HG03139 (cell line): ENCODE data around the gene ASPHD1.
"Not testable (repeated sequence)": the region's sequence is repeated elsewhere in the genome, so short reads cannot be mapped to it uniquely, and the experiment has no call there.

Experiments
- ATAC-seq: cut with Tn5 transposase; IDR thresholded peaks from one replicate; pipeline ENCODE4 v1.9.1; 2021; ENCODE audit not compliant: unreplicated experiment

Gene ASPHD1

DNA sequence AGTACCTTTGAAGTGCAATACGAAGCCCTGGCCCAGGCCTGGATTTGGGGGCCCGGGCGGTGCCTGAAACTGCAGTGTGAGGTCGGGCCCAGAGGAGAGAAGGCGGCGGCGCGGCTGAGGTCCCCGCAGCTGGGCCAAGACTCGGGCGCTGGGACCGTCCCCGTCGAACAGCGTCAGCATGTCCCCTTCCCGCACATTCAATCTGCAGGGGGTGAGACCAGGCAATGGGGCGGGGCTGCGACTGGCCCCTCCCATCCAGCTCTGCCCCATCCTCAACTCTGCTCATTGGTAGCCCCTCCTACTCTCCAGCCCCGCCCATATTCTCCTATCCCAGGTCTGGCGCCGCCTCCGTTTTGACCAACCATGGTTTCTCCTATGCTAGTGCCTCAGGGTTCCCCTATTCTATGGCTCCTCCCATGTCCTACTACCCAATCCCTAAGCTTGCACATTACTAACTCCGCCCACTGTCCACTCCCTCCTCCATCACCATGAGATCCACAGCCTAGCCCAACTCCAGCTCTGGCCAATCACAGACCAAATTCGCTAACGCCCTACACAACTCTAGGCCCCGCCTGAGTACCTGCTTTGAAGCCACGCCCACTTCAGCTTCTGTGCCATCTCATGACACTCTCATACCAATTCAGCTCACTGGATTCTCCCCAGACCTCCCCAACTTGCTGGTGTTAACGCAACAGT lies 22.9 kb upstream of the ASPHD1 start:
- ATAC-seq, result no peak

DNA sequence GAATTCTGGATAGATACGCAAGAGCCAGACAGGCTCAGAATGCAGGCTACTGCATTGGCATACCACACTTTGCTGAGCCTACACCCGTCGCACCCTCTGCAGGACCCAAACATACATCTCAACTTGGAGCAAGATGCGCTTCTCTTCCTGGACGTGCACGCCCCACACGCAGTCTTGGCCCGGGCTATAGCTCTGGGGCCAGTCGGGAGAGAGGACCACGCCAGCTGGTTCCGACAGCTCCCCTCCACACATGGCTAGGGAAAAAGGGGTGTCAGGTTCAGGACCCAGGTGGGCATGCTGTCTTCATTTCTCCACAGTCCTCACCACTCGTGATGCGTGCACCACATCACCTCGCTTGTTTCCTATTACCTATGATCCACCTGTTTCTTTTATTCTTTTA lies 22.1 kb upstream of the ASPHD1 start:
- ATAC-seq, result no peak

DNA sequence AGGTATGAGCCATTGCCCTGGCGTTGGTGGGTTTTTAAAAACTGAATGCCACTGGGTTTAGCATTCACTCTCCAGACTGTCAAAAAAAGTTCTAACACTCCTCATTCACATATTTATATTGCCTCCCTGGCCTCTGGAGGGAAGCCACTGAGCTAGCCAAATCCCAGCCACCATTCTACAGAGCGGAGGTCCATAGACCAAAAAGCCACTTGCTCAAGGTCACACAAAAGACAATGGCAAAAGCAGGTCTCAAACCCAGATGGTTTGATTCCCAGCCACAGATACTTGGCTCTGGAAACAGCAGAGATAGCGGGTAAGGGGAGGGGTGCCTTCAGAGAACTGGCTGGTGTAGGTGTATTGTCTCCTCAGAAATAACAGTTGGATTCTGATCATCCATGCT lies 19.2 kb upstream of the ASPHD1 start:
- ATAC-seq, result no peak

DNA sequence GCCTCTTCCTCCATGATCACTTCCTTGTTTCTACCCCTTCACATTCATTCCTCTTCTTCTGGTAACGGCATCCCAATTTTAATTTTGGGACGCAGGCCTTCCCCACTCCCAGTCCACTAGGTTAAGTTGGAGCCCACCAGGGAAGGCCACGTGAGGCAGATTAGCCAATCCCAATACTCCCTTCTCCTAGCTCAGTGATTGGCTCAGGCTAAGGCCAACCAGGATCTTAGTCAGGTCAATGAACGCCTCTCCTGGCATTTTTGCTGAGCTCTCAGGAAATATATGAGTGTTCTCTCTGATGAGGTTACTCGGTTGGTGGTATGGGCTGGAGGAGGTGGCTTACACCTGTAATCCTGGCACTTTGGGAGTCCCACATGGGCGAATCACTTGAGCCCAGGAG lies 16.3 kb upstream of the ASPHD1 start:
- no peak for ATAC-seq

DNA sequence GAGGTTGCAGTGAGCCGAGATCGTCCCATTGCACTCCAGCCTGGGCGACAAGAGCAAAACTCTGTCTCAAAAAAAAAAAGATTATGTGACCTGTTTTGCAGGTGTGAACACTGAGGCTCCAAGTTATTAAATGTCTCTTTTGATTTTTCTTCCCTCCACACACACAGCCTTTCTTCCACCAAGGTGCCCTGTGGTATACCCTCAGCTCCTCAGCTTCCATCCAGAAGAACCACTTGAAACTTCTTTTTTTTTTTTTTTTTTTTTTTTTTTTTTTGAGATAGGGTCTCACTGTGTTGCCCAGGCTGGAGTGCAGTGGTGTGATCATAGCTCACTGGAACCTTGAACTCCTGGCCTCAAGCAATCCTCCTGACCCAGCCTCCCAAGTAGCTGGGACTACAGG lies 10.9 kb upstream of the ASPHD1 start:
- ATAC-seq, result not testable (repeated sequence)

DNA sequence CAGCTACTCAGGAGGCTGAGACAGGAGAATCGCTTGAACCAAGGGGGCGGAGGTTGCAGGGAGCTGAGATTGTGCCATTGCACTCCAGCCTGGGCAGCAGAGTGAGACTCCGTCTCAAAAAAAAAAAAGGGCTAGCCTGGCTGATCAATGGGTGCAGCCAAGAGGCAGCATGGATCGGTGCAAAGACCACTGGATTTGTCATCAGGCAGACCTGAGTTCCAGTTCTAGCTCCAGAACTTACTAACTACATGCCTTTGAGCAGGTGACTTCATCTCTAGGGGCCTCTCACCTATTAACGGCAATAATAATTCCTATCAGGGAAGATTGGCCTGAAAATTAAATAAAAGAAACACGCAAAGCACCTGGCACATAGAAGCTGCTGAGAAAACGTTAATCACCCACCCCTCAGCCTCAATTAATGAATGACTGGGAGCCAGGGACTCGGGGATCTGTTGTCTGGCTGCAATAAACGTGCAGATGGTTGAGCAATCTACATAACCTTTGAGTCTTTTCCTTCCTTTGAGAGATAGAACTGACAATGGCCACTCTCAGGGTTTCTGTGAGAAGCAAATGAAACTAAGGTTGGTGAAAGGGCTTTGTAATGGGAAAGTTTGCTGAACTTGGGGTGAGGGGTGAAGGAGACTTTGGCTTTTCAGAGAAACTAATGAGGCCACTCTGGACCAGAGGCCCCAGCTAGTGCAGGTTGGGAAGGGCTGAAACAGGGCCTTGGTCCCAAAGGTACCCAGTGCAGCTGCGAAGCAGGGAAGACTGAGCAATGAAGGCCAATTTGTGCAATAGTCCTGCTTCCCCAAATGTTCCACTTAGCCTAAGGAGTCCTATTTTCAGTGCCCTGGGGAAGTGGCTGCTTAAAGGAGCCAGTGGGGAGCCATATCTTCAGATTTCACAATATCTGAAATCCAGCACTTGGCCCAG lies 8.5 kb upstream of the ASPHD1 start:
- ATAC-seq, result no peak

DNA sequence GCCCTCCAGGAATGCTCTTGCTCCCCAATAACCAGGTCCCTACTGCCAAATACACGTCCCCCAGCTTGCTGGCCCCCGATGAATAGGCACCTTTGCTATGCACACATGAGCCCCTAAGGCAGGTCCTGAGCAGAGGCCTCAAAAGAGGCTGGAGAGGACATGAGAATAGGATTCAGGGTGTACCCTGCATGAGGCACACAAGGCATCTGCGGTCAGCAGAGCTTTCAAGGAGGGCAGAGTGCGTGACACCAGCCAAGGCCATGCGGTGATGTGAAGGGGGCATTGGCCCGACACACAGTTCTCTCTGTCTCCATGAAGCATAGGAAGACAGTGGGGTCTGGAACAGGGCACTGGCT lies 7.9 kb upstream of the ASPHD1 start:
- ATAC-seq, result no peak

DNA sequence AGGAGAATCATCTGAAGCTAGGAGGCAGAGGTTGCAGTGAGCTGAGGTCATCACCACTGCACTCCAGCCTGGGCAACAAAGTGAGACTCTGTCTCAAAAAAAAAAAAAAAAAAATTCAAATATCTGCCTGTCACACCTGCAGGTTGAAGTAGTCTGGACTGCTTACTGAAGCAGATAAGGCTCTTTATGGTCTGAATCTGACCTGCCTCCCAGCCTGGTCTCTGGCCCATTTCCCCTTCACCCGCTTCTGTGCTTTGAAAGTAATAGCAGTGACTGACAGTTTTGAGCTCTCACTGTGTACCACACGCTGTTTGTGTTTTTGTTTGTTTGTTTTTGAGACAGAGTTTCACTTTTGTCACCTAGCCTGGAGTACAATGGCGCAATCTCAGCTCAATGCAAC lies 6.7 kb upstream of the ASPHD1 start:
- no peak for ATAC-seq

DNA sequence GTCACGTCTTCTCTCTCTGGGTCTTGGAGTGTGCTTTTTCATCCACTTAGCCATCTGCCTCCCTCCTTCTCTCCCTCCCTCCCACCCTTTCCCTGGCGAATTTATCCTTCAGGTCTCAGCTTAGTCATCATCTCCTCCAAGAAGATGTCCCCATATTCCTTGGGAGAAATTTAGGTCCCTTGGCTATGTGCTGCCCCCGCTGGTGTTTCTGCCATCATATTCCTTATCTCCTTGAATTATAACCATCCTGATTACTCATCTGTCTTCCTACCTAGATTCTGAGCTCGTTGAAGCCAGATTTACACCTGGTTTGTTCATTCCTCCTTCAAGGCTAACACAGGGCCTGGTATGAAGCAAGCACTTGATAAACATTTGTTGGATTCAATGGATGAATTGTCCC lies 5.9 kb upstream of the ASPHD1 start:
- no peak for ATAC-seq

DNA sequence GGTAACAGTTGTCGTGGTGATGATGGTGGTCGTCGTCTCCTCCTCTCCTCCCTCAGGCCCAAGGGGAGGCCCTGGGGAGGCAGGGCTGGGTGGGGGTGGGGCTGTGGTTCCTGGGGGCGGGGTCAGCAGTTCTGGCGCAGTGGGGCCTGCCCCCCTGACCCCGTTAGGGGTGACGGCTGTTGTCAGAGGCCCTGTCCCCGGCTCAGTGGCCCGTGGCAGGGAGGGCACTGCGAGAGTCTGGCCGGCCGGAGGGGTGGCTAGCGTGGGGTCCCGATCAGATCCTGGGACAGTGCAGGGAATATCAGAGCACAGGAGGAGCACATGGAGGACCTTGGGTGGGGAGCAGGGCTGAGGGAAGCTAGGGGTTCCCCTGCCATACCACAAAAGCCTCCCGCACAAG lies 3.4 kb upstream of the ASPHD1 start:
- ATAC-seq, result no peak

DNA sequence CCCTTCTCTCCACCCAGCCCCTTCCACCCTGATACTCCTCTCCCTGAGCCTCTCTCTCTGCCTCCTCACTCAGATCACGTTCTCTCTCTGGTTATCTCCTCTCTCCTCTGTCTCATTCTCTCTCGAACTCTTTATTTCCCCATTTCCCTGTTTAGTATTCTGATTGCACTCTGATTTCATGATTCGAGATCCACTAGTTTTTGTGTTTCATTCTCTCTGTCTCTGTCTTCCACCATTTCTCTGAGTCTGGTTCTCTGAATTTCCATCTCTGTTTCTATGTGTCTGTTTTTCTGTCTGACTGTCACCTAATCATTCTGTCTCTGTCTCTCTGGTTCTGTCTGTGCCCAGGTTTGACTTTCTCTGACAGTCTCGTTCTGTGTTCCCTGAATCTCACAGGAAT lies 3.0 kb upstream of the ASPHD1 start:
- ATAC-seq, result no peak

DNA sequence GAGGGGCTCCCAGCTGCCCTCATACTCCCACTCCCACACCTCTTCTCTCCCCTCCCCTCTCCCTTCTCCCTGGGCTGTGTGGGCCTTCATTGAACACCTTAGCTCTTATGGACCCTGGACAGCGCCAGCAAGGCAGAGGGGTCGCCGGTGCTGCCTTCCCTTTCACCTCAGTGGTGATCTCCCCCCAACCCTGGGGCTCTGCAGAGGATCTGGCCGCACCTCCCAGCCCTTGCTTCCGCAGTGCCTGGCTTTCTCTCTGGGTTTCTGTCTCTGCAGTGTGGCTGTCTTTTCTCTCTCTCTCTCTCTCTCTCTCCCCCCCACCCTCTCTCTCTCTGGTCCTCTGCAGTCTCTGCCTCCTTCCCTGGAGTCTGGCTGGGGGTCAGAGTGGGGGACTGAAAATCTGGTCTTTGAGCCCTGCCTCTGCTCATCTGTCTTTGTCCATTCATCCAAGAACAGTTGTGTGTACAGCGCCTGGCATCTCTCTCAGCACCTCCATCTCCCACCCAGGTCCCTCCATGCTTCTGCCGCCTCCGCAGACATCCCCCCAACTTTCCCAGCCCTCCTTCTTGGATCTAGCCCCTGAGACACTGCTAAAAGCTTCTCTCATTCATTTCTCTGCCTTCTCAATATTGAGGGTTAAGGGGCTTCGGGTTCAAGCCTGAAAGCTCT lies 2.0 kb upstream of the ASPHD1 start:
- ATAC-seq, result no peak

DNA sequence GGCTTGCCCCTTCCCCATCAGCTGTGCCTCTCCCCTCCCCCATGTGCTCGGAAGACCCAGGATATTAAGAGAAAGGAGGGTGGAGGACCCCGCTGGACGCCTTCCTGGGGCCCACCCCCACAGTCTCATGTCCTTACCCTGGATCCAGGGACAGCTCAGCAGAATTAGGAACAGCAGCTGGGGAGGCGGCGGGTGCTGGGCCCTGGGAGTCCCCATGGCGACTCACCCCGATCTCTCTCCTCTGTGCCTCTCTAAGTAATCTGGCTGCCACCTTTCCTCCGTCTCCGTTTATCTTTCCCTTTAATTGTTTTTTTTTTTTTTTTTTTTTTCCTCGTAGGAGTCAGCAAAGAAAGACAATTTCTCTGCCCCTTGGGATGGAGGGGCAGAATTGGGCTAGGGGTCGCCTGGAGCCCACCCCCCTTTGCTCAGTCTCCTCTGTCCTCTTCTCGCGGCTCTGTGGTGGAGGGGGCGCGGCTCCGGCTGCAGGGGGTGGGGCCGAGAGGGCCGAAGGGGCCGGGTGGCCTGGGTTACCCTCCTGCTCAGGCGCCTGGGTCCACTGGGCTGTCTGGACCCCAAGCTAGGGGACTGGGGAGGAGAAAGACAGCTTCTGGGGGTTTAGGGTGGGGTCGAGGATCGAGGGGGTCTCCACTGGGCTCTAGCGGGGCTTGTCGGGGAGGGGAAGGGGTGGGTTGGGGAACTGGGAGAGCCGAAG lies 1.3 kb upstream of the ASPHD1 start:
- ATAC-seq, result no peak

DNA sequence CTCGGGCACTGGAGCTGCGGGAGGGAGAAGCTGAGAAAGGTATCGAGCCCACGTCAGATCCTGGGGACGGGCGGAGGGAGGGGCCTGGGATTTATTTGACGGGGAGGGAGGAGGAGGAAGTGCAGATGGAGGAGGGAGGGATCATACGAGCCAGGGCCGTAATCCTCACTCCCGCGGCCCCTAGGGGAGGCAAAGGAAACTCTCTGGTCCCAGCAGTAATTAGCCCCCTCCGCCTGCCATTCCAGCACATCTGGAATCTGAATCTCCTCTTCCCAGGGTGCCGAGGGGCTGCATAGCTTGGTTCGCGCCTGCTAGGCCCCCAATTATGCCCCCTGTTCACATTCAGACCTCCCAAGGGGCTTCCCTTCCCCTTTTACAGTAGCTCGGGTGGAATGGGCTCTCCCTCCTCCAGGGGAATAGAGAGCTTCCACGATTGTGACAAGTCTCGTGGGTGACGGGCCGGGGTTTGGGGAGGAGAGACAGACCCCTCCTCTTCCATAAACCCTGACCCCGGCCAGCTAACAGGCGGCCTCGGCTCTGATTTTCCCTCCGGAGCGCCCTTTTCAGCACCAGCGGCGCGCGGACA lies 679 bp upstream of the ASPHD1 start, which contains the start of gene SEZ6L2:
Gene SEZ6L2, minus strand, starts transcription at position 35 of the 586 bp plus-strand sequence. CDS start 531 bp downstream, outside the sequence.
- ATAC-seq, result no peak

DNA sequence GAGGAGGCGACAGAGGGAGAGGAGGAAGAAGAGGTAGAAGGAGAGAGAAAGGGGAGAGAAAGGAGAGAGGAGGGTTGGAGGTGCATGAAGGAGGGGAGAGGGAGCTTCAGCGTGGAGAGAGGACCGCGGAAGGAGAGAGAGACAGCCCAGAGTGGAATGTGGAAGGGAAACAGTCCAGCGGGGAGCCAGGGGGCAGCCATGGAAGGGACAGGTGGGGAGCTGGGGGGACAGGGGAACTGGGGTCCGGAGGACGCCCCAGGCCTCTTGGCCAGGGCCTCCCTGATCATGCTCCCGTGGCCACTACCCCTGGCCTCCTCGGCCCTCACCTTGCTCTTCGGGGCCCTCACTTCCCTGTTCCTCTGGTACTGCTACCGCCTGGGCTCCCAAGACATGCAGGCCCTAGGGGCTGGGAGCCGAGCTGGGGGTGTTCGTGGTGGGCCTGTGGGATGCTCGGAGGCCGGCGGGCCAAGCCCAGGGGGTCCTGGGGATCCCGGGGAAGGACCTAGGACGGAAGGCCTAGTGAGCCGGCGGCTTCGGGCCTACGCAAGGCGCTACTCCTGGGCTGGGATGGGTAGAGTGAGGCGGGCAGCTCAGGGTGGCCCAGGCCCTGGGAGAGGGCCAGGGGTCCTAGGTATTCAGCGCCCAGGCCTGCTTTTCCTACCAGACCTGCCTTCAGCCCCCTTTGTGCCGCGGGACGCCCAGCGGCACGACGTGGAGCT lies 759 bp downstream of the ASPHD1 start:
- ATAC-seq, result no peak

DNA sequence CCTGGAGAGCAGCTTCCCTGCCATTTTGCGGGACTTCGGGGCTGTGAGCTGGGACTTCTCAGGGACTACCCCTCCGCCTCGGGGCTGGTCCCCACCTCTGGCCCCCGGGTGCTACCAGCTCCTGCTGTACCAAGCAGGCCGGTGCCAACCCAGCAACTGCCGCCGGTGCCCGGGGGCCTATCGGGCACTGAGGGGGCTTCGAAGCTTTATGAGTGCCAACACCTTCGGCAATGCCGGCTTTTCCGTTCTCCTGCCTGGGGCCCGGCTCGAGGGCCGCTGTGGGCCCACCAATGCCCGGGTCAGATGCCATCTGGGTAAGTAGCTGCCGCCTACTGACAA lies 1.3 kb downstream of the ASPHD1 start:
- no peak for ATAC-seq

DNA sequence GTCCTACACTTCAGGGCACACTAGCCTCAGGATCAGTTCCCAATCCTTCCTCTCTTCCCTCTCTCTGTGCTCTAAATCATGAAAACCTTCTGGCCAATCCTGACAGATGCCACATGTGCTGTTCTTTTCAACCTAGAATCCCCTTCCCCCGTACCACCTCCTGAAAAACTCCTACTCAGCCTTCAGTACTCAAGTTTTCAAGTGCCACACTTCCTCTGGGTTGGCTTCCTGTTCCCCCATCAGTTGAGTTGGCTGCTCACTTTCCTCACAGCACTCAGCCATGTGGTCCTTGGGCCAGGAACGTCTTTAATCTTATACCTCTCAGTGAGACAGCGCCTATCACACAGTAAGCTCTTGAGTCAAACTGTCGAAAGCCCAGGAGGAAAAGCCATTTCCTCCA lies 3.3 kb downstream of the ASPHD1 start:
- ATAC-seq, result no peak

DNA sequence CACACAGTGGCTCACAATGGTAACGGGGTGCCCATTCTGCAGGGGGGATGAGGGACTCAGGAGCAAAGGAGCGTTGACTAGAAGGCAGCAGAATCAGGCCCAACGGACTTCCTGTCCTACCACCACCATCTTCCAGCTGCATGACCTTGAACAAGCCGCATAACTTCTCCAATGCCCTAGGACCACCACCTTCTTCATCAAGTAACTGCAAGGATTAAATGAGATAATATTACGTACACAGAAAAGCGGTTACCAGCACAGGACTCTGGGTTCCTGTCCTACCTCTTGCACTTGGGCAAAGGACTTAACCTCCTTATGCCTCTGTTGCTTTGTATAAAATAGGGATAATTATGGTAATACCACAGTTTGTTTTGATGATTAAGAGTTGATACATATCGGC lies 4.7 kb downstream of the ASPHD1 start:
- ATAC-seq, result no peak

DNA sequence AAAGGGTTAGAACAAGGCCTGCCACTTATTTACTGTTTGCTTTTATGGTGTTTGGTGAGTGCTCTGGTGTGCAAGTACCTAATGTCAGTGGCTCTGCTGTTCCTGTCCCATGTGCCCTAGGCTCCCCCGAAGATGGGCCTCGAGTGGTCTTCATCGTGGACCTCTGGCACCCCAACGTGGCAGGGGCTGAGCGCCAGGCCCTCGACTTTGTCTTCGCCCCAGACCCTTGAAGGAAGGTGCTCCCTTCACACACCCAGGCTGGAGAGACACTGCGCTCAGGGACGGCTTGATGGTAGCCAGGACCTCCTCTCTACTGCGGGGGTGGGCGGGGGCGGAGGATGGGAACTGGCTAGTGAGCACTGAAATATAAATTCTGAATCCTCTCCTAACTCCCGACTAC lies 5.4 kb downstream of the ASPHD1 start:
- no peak for ATAC-seq

DNA sequence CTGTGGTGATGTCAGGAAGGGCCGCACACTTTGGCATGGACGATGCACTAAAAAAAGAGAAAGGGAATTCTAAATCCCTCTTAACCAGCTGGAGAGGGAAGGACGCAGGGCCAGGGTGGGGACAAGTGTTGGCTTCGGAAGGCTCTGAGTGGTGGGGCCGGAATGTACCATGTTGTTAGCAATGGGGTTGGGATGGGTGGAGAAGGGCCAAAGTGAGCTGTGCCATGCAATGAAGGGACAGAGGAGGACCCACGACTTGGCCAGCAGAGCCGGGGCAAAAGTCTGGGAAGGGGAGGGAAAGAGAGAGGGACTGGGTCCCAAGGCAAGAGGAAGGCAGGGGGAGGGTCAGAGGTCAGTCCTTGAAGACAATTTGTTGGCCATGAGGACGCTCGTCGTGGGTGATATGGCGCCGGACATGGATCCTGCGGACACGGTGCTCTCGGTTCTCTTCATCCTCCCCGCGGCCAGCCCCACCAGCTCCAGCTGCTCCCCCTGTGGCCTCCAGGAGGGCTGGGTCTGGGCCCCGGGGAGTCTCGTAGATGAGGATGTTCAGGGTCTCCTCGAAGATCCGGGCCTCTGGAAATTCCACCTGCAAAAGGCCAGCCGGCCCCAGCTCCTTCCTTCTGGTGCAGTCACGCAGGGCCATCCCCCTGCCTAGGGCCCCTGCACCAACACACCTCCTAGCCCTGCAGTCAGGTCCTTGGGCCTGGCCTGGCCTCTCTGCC lies 6.4 kb downstream of the ASPHD1 start:
- ATAC-seq, result no peak
